NCI-H748 (cell line): ENCODE data around the gene FLVCR2.
A peak's percentile ranks its signal among the peaks of the same experiment; 100 is the strongest.

Experiments
- DNase-seq: peaks from one replicate; lab custom pipeline; 2025; ENCODE audit not compliant: unreplicated experiment; lab: John Stamatoyannopoulos, UW

FLVCR2 gene

DNA sequence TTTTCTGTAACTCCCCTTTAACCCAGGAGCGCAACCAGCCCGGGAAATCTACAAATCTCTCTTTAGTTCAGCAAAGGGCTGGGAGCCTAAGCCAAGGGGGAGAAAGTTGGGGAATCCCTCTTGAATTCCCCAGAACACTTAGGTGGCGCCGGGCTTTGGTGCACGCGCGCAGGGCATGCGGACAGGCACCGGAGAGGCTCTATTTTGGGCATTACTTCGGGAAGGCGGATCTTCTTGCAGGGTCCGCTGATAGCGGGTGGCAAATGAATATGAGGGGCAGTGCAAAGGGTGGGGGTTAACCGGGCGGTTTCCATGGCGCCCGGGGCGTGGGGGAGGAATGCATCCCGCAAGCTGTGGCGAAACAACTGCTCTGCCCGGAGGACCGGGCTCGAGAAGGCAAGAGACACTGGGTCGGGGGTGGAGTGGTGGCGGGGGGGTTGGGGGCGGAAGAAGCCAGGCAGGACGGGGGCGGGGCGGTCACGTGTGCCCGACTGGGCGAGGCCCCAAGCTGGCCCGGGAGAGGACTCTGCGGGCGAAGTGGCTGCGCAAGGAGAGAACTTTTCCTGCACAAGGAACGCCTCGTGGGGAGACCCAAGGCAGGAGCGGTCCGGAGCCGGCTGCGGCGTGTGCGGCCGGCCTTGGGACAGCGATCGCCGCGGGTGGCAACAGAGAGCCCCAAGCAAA lies at the start of gene FLVCR2:
TSS of gene FLVCR2 (plus strand) at position 519 of the 684 bp plus-strand sequence. CDS start 353 bp downstream, outside the sequence.
- peak; percentile 56 for DNase-seq

- DNase-seq = no peak
Observed at GRCh38 chr14:75531256-75531655, 47.2 kb upstream of the FLVCR2 start.

DNA sequence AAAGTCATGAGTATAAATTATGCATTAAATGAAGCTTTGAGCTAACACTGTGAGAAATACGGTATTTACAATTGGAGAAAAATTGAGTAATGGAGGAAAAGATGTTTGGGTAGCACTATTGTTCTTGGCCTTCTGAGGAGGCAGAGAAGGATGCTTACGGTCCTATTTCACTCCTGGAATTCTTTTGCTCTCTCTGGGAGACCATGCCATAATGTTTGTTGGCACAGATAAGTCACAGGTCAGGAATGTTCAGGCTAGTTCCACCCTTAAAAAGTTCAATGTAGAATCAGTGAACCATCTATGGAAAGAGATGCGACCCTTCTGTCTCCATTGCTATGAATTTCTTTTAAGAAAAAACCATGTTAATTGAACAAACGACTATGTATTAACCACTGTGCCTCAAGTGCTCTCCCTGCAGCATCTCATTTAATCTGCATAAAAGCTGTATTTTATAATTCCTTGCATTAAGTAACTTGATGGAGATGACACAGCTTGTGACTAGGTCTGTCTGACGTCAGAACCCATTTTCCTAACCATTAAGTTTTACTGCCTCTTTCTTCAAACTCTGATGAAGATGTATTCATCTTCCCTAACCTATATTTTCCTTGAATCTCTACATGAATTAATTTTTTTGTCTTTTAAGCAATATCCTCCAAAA lies 46.6 kb upstream of the FLVCR2 start:
- no peak for DNase-seq

- DNase-seq = no peak
Observed at GRCh38 chr14:75533791-75534555, 44.4 kb upstream of the FLVCR2 start.

DNA sequence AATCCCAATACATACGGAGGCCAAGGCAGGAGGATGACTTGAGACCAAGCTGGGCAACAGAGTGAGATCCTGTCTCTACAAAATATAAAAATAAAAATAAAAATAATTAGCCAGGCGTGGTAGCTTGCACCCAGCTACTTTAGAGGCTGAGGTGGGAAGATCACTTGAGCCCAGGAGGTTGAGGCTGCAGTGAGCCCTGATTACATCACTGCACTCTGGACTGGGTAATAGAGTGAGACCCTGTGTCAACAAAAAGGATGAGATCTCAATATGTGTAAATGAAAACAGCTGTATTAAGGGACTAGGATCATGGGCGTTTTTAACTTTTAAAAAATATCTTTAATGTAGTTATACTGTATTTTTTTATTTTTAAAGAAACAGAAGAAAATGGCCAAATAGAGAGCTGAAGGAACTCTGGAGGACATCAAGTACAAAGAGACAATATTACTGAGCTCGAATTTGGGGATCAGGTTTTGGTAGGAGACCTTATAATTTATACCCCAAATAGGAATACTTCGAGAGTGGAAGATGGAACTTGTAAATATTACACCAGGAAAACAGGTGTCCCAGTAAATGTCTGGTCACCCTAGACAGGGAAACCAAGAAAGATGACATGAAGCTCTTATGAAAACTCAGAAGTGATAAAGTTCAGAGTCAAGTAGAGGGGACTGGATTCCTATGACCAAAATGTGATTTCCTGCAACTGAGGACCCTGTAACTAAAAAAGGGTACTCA lies 43.1 kb upstream of the FLVCR2 start:
- no peak for DNase-seq

DNA sequence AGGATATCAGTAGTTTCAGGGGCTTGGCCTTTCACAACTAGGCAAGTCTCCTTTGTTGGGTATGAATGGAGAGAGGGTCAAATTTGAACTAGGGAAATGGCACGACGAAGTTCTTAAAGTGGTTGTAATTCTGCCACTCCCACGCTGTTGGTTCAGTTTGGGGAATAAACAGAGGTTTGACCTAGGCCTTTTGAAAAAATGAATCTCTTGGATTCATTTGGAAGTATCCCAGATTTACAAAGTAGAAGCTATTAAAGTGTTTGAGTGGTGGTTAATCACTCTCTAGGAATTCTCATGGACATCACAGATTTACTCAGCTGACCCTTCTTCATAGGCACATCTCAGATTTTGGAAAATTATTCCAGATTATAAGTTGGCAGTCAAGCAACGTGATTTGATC lies 41.3 kb upstream of the FLVCR2 start:
- DNase-seq = no peak

DNA sequence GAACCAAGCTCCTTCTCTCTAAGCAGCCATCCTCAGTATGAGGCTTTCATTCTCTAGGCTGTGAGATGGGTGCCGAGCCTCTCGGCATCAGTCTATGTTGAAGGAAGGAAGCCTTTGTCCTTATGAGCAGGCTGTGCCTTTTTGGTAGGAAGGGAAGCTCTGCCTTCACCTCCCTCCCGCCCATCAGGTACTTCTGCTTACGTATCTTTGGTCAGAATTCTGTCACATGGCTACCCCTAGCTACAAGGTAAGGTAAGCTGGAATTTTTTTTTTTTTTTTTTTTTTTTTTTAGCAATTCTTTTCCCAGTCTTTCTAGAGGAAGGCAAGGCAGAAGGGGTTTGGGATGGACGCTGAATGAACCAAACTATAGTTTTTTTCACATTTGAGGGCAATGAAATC lies 39.3 kb upstream of the FLVCR2 start:
- DNase-seq = no peak

DNA sequence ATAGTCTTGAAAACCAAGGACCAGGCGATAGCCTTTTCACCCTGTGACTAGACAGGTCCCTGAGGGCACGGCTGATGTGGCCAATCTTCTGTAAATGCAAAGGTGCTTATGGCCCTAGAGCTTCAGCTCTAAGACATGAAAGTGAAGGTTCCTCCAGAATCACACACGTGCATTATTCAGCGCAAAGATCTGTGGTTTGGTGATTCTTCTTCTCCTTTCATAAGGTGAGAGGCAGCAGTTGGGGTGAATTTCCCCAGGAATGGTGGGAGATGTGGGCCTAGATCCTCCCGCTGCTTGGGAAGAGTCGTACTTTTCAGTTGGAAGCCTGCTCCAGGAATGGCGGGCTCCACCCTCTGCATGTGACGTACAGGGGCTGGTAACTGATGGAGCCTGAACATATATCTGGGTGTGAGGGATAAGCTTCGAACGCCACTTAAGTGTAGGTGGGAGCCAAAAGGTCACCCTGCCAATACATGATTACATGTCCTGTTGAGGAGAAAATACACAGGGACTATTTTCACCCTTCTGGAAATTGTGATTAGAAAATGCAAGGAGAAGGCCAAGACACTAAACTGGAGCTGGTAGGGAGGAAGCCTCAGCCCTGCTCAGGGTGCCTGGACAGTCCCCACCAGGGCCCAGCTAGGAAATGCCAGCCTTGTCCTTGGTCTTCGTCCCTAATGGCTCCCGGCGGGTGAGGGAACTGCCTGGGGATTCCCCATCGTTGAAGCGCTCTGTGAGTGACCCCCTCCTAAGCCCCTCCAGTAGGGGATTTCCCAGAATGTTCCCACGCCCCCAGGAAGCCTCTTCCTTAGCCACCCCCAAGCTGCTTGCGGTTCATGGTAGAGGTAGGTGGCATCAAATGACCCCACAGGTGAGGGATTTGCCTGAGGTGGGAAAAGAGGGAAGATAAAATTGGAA lies 38.6 kb upstream of the FLVCR2 start:
- no peak for DNase-seq

DNA sequence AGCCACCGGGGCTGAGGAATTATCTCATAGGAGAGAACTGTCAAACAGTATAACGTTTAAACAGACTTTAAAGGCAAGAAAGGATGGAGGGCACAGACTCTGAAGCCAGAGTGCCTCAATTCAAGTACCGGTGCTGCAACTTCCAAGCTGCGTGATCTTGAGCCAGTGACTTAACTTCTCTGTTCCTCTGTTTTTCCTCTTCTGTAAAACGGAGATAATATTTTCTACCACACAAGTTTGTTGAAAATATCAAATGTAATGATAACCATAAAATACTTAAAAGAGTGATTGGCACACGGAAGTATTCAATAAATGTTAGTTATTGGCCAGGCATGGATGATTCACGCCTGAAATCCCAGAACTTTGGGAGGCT lies 38.0 kb upstream of the FLVCR2 start:
- no peak for DNase-seq

GRCh38 chr14:75542588-75543091 lies 35.8 kb upstream of the FLVCR2 start:
- DNase-seq = no peak

DNA sequence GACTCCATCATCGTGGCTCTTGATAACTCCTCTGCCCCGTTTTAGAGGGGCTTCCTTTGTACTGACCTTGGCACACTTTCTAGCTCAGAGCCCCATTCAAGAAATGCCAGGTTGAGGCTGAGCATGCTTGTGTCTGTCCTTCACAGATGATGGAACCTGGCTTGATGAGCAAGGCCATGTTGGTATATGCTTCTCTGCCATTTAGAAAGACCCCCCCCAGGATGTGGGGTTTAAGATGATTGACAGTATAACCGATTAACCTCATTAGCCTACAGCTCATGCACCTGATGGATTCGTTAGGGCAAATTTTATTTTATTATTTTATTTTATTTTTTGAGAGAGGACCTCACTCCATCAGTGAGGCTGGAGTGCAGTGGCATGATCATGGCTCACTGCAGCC lies 35.2 kb upstream of the FLVCR2 start:
- no peak for DNase-seq

- no peak for DNase-seq
Observed at GRCh38 chr14:75543786-75544185, 34.6 kb upstream of the FLVCR2 start.

DNA sequence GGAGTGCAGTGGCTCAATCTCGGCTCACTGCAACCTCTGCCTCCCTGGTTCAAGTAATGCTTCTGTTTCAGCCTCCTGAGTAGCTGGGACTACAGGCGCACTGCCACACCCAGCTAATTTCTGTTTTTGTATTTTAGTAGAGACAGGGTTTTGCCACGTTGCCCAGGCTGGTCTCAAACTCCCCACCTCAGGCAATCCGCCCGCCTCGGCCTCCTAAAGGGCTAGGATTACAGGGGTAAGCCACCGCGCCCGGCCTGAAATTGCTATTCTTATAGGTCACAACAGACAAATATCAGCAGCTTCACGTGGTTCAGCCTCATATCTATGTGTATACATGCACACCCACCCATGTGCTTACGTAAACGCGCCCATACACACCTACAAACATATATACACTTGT lies 32.5 kb upstream of the FLVCR2 start:
- no peak for DNase-seq

GRCh38 chr14:75547552-75548250 lies 30.7 kb upstream of the FLVCR2 start:
- DNase-seq = no peak

DNA sequence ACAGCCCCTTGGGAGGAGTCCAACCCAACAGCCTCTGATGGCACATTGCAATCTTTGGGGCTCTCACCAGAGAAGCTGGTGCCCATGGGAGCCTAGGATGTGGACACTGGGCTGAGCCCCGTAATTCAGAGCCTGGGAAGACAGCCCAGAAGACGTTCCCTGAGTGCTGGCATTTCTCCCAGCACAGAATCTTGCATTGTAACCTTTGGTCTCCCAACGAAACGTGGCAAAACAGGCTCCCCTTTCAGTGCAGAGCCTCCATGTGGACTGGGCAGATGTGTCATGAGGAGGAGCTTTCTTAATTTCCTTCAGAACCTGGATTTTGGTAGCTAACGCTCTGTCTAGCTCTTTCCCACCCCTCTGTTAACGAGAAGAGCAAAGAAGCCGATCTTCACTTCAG lies 29.9 kb upstream of the FLVCR2 start:
- DNase-seq = no peak

DNA sequence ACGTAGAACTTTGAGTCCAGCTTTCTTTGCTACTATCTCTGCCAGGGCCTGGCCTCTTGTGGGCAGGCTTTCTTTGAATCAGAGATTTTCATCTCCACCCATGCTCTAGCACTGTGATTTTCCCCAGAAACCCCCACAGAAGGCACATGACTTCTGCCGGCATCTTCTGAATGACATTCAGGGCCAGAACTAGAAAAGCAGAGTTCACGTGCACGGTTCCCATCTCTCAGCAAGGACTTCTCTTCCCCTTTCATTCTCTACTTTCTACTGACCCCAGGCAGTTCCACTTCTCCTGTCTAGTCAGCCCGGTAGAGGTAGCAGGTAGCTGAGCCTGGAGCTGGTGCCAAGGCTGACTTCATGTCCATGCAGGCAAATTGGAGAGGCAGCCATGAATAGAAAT lies 29.3 kb upstream of the FLVCR2 start:
- no peak for DNase-seq

GRCh38 chr14:75551021-75551420 lies 27.4 kb upstream of the FLVCR2 start:
- DNase-seq = no peak

GRCh38 chr14:75553157-75553556 lies 25.3 kb upstream of the FLVCR2 start:
- DNase-seq = no peak

- DNase-seq = no peak
Observed at GRCh38 chr14:75553761-75554364, 24.6 kb upstream of the FLVCR2 start.
